ENCODE data around the gene SF3B4.

- TF ChIP-seq CTCF (conservative IDR thresholded peaks at IDR 0.05; ENCODE audit: low read length) (no peak), EZH2phosphoT487 (IDR thresholded peaks at IDR 0.05; ENCODE audit: borderline replicate concordance, low read depth, low read length) (no peak)
Measured at GRCh38 chr1:149926296-149926695, 1.3 kb downstream of the SF3B4 start.
